Uterus (tissue), 2 donors: ENCODE data around the gene CHD5.
A peak's percentile ranks its signal among the peaks of the same experiment; 100 is the strongest.

Experiments used
- POLR2A ChIP-seq, 2 donors: fragments of 450-650 bp; IDR thresholded peaks; one replicate each; pipeline ENCODE4 v1.6.1; 2016; ENCODE audit warnings: antibody characterized with exemption in 2 of 2, mild to moderate bottlenecking in 1 of 2, moderate library complexity in 1 of 2
- TF ChIP-seq, protein P1 (sequence below), 4 experiments: fragments of 200-600 bp in 2 of 4; fragments of 450-650 bp in 2 of 4; sonication (generic) in 2 of 4; IDR thresholded peaks; one replicate each; pipeline ENCODE4 v1.5.1; 2016 to 2019; ENCODE audit warnings: antibody characterized with exemption in 4 of 4, mild to moderate bottlenecking in 2 of 4, moderate library complexity in 1 of 4

DNA sequence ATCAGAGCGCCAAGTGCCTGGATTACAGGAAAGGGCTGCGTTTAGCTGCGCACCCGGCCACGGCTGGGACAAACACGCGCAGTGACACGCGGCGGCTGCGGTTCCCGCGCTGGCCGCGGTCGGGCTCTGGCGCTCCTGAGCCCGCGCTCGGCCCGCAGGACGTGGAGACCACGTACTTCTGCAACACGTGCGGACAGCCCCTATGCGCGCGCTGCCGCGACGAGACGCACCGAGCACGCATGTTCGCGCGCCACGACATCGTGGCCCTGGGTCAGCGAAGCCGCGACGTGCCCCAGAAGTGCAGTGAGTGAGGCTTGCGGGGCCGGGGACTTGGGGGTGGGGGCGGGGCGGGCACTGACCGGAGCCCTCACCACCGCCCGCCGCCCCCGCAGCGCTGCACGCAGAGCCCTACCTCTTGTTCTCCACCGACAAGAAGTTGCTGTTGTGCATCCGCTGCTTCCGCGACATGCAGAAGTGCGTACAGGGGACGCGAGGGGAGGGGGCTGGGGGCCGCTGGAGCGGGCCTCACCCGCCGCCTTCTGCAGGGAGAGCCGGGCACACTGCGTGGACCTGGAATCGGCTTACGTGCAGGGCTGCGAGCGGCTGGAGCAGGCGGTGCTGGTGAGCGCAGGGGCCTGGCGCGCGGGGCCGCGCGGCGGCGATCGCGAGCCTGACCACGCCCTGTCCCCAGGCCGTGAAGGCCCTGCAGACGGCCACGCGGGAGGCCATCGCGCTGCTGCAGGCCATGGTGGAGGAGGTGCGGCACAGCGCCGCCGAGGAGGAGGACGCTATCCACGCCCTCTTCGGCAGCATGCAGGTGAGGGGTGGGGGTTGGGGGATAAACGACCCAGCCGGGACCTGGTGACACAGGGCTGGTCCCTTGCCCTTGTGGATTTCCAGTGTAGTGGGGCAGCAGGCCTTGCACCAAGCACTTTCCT, 28.9 kb upstream of the CHD5 start:
- TF ChIP-seq, protein P1, sequence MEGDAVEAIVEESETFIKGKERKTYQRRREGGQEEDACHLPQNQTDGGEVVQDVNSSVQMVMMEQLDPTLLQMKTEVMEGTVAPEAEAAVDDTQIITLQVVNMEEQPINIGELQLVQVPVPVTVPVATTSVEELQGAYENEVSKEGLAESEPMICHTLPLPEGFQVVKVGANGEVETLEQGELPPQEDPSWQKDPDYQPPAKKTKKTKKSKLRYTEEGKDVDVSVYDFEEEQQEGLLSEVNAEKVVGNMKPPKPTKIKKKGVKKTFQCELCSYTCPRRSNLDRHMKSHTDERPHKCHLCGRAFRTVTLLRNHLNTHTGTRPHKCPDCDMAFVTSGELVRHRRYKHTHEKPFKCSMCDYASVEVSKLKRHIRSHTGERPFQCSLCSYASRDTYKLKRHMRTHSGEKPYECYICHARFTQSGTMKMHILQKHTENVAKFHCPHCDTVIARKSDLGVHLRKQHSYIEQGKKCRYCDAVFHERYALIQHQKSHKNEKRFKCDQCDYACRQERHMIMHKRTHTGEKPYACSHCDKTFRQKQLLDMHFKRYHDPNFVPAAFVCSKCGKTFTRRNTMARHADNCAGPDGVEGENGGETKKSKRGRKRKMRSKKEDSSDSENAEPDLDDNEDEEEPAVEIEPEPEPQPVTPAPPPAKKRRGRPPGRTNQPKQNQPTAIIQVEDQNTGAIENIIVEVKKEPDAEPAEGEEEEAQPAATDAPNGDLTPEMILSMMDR (IDR thresholded peaks at IDR 0.05), result peak; percentile 38 to 71 (median 58)
- TF ChIP-seq POLR2A (IDR thresholded peaks at IDR 0.05), result no peak
